ES-I3 (cell line): Measurements from ENCODE around the gene GNAT2.

ENCODE experiments used
- H3K36me3 ChIP-seq: 2 replicates; pipeline ENCODE4 v1.6.1; 2013; ENCODE audit warnings: mild to moderate bottlenecking, low read length, control low read depth, moderate library complexity; ENCODE audit not compliant: insufficient read depth
- H3K4me1 ChIP-seq: 2 replicates; pipeline ENCODE4 v1.6.1; 2013; ENCODE audit warnings: mild to moderate bottlenecking, control low read depth, low read length; ENCODE audit not compliant: insufficient read depth
- H3K9ac ChIP-seq: 2 replicates; pipeline ENCODE4 v1.6.1; 2013; ENCODE audit warnings: low read depth, mild to moderate bottlenecking, low read length, moderate library complexity
- H3K9me3 ChIP-seq: 2 replicates; pipeline ENCODE4 v1.6.1; 2013; ENCODE audit warnings: mild to moderate bottlenecking, low read length, moderate library complexity; ENCODE audit not compliant: control insufficient read depth, insufficient read depth

The GNAT2 gene

DNA sequence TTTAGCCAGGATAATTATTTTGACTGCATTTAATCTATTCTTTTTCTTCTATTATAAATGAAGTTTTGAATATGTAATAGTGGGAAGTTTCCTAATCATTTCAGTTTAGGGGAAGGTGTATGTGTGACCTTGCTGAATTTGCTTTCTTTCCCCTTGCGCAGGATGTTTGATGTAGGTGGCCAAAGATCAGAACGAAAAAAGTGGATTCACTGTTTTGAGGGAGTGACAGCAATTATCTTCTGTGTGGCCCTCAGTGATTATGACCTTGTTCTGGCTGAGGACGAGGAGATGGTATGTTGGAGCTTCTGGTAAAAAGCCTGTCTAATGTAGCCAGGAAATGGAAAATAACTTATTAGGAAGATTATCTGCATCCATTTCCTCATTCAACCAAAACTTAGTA lies 33.4 kb downstream of the GNAT2 start:
- H3K9me3 ChIP-seq = no peaks in the 10 kb centered on the region
- H3K9ac ChIP-seq = no peak overlapping the region
- H3K36me3 ChIP-seq = peaks cover 12% of the 10 kb centered on the region
- no peaks in the 10 kb centered on the region for H3K4me1 ChIP-seq

GRCh38 chr1:109584766-109585165 lies 34.6 kb downstream of the GNAT2 start:
- Histone ChIP-seq H3K4me1 (no peaks in the 10 kb centered on the region), H3K9me3 (no peaks in the 10 kb centered on the region), H3K9ac (no peak overlapping the region), H3K36me3 (peaks cover 12% of the 10 kb centered on the region)

- no peak overlapping the region for H3K9ac ChIP-seq
- H3K9me3 ChIP-seq = no peaks in the 10 kb centered on the region
- H3K4me1 ChIP-seq = no peaks in the 10 kb centered on the region
- H3K36me3 ChIP-seq = peaks cover 13% of the 10 kb centered on the region
Measured at GRCh38 chr1:109582021-109582420, 37.4 kb downstream of the GNAT2 start.

GRCh38 chr1:109579491-109579890 lies 39.9 kb downstream of the GNAT2 start:
- peaks cover 5% of the 10 kb centered on the region; the same call in 1 of the 2 replicates for H3K36me3 ChIP-seq
- no peaks in the 10 kb centered on the region for H3K4me1 ChIP-seq
- no peak overlapping the region for H3K9ac ChIP-seq
- no peaks in the 10 kb centered on the region for H3K9me3 ChIP-seq

DNA sequence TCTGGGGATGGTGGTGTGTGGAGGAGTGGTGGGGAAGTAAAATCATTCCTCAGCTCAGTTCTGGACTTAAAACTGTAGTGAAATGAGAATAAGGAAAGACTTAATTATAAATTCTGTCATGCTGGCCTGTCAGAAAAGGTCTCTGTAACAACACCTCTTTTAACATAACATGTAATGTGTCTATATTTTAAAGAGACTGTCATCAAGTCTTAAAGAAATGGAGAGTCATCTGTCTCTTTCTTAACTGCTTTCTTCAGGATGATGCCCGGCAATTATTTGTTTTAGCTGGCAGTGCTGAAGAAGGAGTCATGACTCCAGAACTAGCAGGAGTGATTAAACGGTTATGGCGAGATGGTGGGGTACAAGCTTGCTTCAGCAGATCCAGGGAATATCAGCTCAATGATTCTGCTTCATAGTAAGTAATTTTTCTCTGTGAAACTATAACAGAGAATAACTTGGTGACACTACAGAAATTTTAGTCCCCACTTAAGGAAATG lies 40.4 kb downstream of the GNAT2 start:
- peaks cover 5% of the 10 kb centered on the region; the same call in 1 of the 2 replicates for H3K36me3 ChIP-seq
- no peaks in the 10 kb centered on the region for H3K4me1 ChIP-seq
- no peaks in the 10 kb centered on the region for H3K9me3 ChIP-seq
- H3K9ac ChIP-seq = no peak overlapping the region

- Histone ChIP-seq H3K9ac (no peak overlapping the region), H3K36me3 (no peaks in the 10 kb centered on the region), H3K4me1 (no peaks in the 10 kb centered on the region), H3K9me3 (no peaks in the 10 kb centered on the region)
Measured at GRCh38 chr1:109573785-109574184, 45.6 kb downstream of the GNAT2 start.

GRCh38 chr1:109570414-109570813 lies 49.0 kb downstream of the GNAT2 start:
- Histone ChIP-seq H3K4me1 (no peaks in the 10 kb centered on the region; the same call in 1 of the 2 replicates), H3K9me3 (no peaks in the 10 kb centered on the region), H3K36me3 (no peaks in the 10 kb centered on the region), H3K9ac (no peak overlapping the region)

DNA sequence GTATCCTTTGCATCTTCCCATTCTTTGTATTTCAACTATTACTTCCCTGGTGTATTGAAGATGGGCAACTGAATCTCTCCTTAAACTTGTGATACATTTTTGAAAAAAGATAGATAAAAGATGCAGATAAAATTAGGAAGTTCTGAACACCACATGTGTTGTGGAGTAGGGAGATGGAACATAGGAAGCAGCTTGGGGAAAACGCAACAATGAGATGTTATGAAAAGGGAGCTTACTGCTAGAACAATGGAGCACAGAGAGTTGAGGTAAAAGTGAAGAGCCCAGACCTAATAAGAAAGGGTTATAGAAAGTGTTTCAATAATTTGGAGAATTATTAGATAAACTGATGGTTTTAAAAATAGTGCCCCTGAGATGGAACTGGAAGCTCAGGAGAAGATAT lies 50.1 kb downstream of the GNAT2 start:
- H3K9ac ChIP-seq = no peak overlapping the region
- H3K9me3 ChIP-seq = no peaks in the 10 kb centered on the region
- peaks cover 11% of the 10 kb centered on the region for H3K4me1 ChIP-seq
- H3K36me3 ChIP-seq = no peaks in the 10 kb centered on the region

GRCh38 chr1:109567877-109568672 lies 51.3 kb downstream of the GNAT2 start:
- H3K4me1 ChIP-seq = peaks cover 23% of the 10 kb centered on the region
- no peaks in the 10 kb centered on the region for H3K36me3 ChIP-seq
- H3K9me3 ChIP-seq = no peaks in the 10 kb centered on the region
- H3K9ac ChIP-seq = no peak overlapping the region

- no peak overlapping the region for H3K9ac ChIP-seq
- H3K36me3 ChIP-seq = no peaks in the 10 kb centered on the region
- H3K4me1 ChIP-seq = peaks cover 28% of the 10 kb centered on the region
- H3K9me3 ChIP-seq = no peaks in the 10 kb centered on the region
Measured at GRCh38 chr1:109566982-109567381, 52.4 kb downstream of the GNAT2 start.

DNA sequence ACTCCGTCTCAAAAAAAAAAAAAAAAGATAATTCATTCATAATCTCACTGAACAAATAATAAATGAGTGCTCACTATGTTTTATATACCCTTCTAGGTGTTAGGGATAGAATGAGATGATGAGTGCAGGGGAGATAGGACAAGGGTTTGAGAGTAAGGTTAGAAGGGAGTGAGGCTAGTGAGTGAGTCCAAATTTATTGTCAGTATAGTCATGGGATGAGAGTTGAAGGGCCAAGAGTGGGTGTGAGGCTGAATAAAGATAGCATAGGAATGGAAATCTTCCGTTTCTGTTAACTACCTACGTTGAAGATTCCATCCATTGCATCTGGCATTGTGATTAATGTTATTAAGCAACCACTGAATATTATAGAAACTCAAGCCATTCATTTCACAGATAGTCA lies 54.2 kb downstream of the GNAT2 start:
- H3K9ac ChIP-seq = no peak overlapping the region

DNA sequence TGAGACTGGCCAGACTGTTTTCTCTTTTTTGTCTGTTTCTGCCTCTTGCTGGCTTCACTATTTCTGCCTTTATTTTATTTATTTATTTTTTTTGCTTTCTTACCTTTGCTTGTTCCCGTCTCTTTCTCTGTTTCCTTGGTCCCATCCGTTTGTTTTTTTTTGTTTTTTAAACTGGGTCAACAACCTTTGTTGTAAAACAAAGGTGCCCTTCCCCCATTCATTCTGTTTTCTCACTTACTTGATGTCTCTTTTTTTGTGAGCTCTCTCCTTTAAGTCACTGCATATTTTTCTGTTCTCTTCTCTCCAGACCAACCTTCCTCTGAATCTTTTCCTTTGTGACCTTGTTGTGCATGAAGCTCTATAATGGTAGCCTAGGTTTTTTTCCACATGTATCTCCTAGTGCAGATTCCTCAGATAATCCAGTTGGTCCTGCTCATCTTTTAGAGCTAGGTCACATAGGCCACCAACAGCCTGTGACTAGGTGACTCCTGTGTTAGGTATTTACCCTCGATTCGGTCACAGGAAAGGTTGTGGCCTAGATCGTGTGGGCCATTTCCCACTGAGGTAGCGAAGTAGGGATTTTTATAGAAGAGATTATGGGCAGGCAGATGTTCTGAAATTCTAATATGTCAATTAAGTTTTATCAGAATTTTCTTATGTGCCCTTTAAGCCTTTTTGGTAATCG lies 55.1 kb downstream of the GNAT2 start:
- peak overlapping the region; percentile 13; the same call in 1 of the 2 replicates for H3K9ac ChIP-seq
- H3K4me1 ChIP-seq = peaks cover 34% of the 10 kb centered on the region

More for the DNA sequence above, 54.2 kb downstream of the GNAT2 start:
- Histone ChIP-seq H3K4me1 (peaks cover 34% of the 10 kb centered on the region), H3K36me3 (no peaks in the 10 kb centered on the region), H3K9me3 (no peaks in the 10 kb centered on the region)

GRCh38 chr1:109559995-109560394 lies 59.4 kb downstream of the GNAT2 start:
- H3K36me3 ChIP-seq = no peaks in the 10 kb centered on the region
- no peak overlapping the region for H3K9ac ChIP-seq
- peaks cover 30% of the 10 kb centered on the region for H3K4me1 ChIP-seq
- no peaks in the 10 kb centered on the region for H3K9me3 ChIP-seq

More for the DNA sequence above, 55.1 kb downstream of the GNAT2 start:
- Histone ChIP-seq H3K9me3 (no peaks in the 10 kb centered on the region), H3K36me3 (no peaks in the 10 kb centered on the region)

- H3K36me3 ChIP-seq = no peaks in the 10 kb centered on the region
- no peaks in the 10 kb centered on the region for H3K9me3 ChIP-seq
- H3K4me1 ChIP-seq = peaks cover 6% of the 10 kb centered on the region
- no peak overlapping the region for H3K9ac ChIP-seq
Measured at GRCh38 chr1:109557520-109557919, 61.9 kb downstream of the GNAT2 start.

GRCh38 chr1:109556563-109556962 lies 62.9 kb downstream of the GNAT2 start:
- peaks cover 3% of the 10 kb centered on the region for H3K4me1 ChIP-seq
- no peaks in the 10 kb centered on the region for H3K36me3 ChIP-seq
- H3K9ac ChIP-seq = no peak overlapping the region
- H3K9me3 ChIP-seq = no peaks in the 10 kb centered on the region
